Measurements from ENCODE around the gene LAMA3.

DNA sequence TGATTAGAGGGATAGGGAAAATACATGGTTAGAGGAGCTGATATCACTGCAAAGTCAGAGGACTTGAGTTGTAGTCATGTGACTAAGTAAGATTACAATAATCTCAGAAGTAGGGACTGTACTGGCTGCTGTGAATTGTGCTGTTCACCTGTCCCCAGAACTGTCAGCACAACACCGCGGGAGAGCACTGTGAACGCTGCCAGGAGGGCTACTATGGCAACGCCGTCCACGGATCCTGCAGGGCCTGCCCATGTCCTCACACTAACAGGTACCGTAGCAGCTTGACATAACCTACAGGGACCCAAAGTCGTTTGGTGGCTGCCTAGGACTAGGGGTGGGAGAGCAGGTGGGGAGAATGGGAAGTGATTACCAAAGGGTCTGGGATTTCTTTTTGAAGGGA, 192.5 kb downstream of the LAMA3 start:
- TF ChIP-seq, protein P1, sequence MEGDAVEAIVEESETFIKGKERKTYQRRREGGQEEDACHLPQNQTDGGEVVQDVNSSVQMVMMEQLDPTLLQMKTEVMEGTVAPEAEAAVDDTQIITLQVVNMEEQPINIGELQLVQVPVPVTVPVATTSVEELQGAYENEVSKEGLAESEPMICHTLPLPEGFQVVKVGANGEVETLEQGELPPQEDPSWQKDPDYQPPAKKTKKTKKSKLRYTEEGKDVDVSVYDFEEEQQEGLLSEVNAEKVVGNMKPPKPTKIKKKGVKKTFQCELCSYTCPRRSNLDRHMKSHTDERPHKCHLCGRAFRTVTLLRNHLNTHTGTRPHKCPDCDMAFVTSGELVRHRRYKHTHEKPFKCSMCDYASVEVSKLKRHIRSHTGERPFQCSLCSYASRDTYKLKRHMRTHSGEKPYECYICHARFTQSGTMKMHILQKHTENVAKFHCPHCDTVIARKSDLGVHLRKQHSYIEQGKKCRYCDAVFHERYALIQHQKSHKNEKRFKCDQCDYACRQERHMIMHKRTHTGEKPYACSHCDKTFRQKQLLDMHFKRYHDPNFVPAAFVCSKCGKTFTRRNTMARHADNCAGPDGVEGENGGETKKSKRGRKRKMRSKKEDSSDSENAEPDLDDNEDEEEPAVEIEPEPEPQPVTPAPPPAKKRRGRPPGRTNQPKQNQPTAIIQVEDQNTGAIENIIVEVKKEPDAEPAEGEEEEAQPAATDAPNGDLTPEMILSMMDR (IDR thresholded peaks at IDR 0.05): no peak
- TF ChIP-seq TCF7L2 (IDR thresholded peaks at IDR 0.05; ENCODE audit: low read depth, low read length): no peak

Data from Panc1 (cell line).